ENCODE results near the gene PRR12.

PRR12 gene

GRCh38 chr19:49554701-49555181 lies 36.2 kb upstream of the PRR12 start:
- Histone ChIP-seq H3K4me3 (ENCODE audit: low read length) (no peak overlapping the region), H3K27ac (ENCODE audit: low read length) (no peak overlapping the region), H3K27me3 (ENCODE audit: insufficient read depth, low read length) (no peaks in the 10 kb centered on the region), H3K4me1 (ENCODE audit: insufficient read depth, low read length) (no peaks in the 10 kb centered on the region), H3K9ac (ENCODE audit: low read depth, low read length) (no peak overlapping the region), H3K9me3 (ENCODE audit: insufficient read depth, low read depth, low read length) (no peaks in the 10 kb centered on the region), H3K36me3 (ENCODE audit: insufficient read depth, low read depth, low read length) (peaks cover 37% of the 10 kb centered on the region)

- no peaks in the 10 kb centered on the region for H3K4me1 ChIP-seq (ENCODE audit: insufficient read depth, low read length)
- H3K27me3 ChIP-seq (ENCODE audit: insufficient read depth, low read length), result no peaks in the 10 kb centered on the region
- H3K9me3 ChIP-seq (ENCODE audit: insufficient read depth, low read depth, low read length), result no peaks in the 10 kb centered on the region
- peak overlapping the region; percentile 85 for H3K4me3 ChIP-seq (ENCODE audit: low read length)
- peak overlapping the region; percentile 80; the same call in 1 of the 2 replicates for H3K9ac ChIP-seq (ENCODE audit: low read depth, low read length)
- peaks cover 38% of the 10 kb centered on the region for H3K36me3 ChIP-seq (ENCODE audit: insufficient read depth, low read depth, low read length)
- peak overlapping the region; percentile 81 for H3K27ac ChIP-seq (ENCODE audit: low read length)
These were observed 35.2 kb upstream of the PRR12 start for GRCh38 chr19:49555600-49556411.

GRCh38 chr19:49556412-49557398 lies 34.3 kb upstream of the PRR12 start:
- H3K9ac ChIP-seq (ENCODE audit: low read depth, low read length), result peak overlapping the region; percentile 80; the same call in 1 of the 2 replicates
- H3K27ac ChIP-seq (ENCODE audit: low read length), result peak overlapping the region; percentile 81
- no peaks in the 10 kb centered on the region for H3K9me3 ChIP-seq (ENCODE audit: insufficient read depth, low read depth, low read length)
- no peaks in the 10 kb centered on the region for H3K27me3 ChIP-seq (ENCODE audit: insufficient read depth, low read length)
- no peaks in the 10 kb centered on the region for H3K4me1 ChIP-seq (ENCODE audit: insufficient read depth, low read length)
- H3K36me3 ChIP-seq (ENCODE audit: insufficient read depth, low read depth, low read length), result peaks cover 38% of the 10 kb centered on the region
- peak overlapping the region; percentile 85 for H3K4me3 ChIP-seq (ENCODE audit: low read length)

- no peak overlapping the region for H3K4me3 ChIP-seq (ENCODE audit: low read length)
- peaks cover 38% of the 10 kb centered on the region for H3K36me3 ChIP-seq (ENCODE audit: insufficient read depth, low read depth, low read length)
- no peak overlapping the region for H3K27ac ChIP-seq (ENCODE audit: low read length)
- no peaks in the 10 kb centered on the region for H3K9me3 ChIP-seq (ENCODE audit: insufficient read depth, low read depth, low read length)
- H3K9ac ChIP-seq (ENCODE audit: low read depth, low read length), result no peak overlapping the region
- no peaks in the 10 kb centered on the region for H3K27me3 ChIP-seq (ENCODE audit: insufficient read depth, low read length)
- H3K4me1 ChIP-seq (ENCODE audit: insufficient read depth, low read length), result no peaks in the 10 kb centered on the region
These were observed 33.2 kb upstream of the PRR12 start for GRCh38 chr19:49557641-49558325.

GRCh38 chr19:49558591-49558990 lies 32.4 kb upstream of the PRR12 start:
- no peak overlapping the region for H3K4me3 ChIP-seq (ENCODE audit: low read length)
- no peak overlapping the region for H3K27ac ChIP-seq (ENCODE audit: low read length)
- H3K27me3 ChIP-seq (ENCODE audit: insufficient read depth, low read length), result no peaks in the 10 kb centered on the region
- H3K9ac ChIP-seq (ENCODE audit: low read depth, low read length), result no peak overlapping the region
- H3K9me3 ChIP-seq (ENCODE audit: insufficient read depth, low read depth, low read length), result no peaks in the 10 kb centered on the region
- H3K36me3 ChIP-seq (ENCODE audit: insufficient read depth, low read depth, low read length), result peaks cover 38% of the 10 kb centered on the region
- H3K4me1 ChIP-seq (ENCODE audit: insufficient read depth, low read length), result no peaks in the 10 kb centered on the region

GRCh38 chr19:49559443-49559842 lies 31.5 kb upstream of the PRR12 start:
- no peak overlapping the region for H3K9ac ChIP-seq (ENCODE audit: low read depth, low read length)
- no peaks in the 10 kb centered on the region for H3K4me1 ChIP-seq (ENCODE audit: insufficient read depth, low read length)
- no peak overlapping the region for H3K27ac ChIP-seq (ENCODE audit: low read length)

GRCh38 chr19:49559928-49560327 lies 31.1 kb upstream of the PRR12 start:
- no peak overlapping the region for H3K4me3 ChIP-seq (ENCODE audit: low read length)
- no peaks in the 10 kb centered on the region for H3K4me1 ChIP-seq (ENCODE audit: insufficient read depth, low read length)
- no peak overlapping the region for H3K27ac ChIP-seq (ENCODE audit: low read length)
- no peak overlapping the region for H3K9ac ChIP-seq (ENCODE audit: low read depth, low read length)
- H3K36me3 ChIP-seq (ENCODE audit: insufficient read depth, low read depth, low read length), result peaks cover 33% of the 10 kb centered on the region
- no peaks in the 10 kb centered on the region for H3K27me3 ChIP-seq (ENCODE audit: insufficient read depth, low read length)
- H3K9me3 ChIP-seq (ENCODE audit: insufficient read depth, low read depth, low read length), result no peaks in the 10 kb centered on the region

More at GRCh38 chr19:49559443-49559842, 31.5 kb upstream of the PRR12 start:
- H3K27me3 ChIP-seq (ENCODE audit: insufficient read depth, low read length), result no peaks in the 10 kb centered on the region
- H3K4me3 ChIP-seq (ENCODE audit: low read length), result no peak overlapping the region
- H3K36me3 ChIP-seq (ENCODE audit: insufficient read depth, low read depth, low read length), result peaks cover 38% of the 10 kb centered on the region
- no peaks in the 10 kb centered on the region for H3K9me3 ChIP-seq (ENCODE audit: insufficient read depth, low read depth, low read length)

GRCh38 chr19:49560358-49560900 lies 30.6 kb upstream of the PRR12 start:
- H3K9me3 ChIP-seq (ENCODE audit: insufficient read depth, low read depth, low read length), result no peaks in the 10 kb centered on the region
- H3K27me3 ChIP-seq (ENCODE audit: insufficient read depth, low read length), result no peaks in the 10 kb centered on the region
- H3K36me3 ChIP-seq (ENCODE audit: insufficient read depth, low read depth, low read length), result peaks cover 28% of the 10 kb centered on the region
- no peaks in the 10 kb centered on the region for H3K4me1 ChIP-seq (ENCODE audit: insufficient read depth, low read length)
- 0 out of 2 replicates have a peak overlapping the region, but pooled peaks have one; percentile 34 for H3K9ac ChIP-seq (ENCODE audit: low read depth, low read length)
- no peak overlapping the region for H3K4me3 ChIP-seq (ENCODE audit: low read length)
- H3K27ac ChIP-seq (ENCODE audit: low read length), result no peak overlapping the region

- Histone ChIP-seq H3K4me1 (ENCODE audit: insufficient read depth, low read length) (no peaks in the 10 kb centered on the region), H3K36me3 (ENCODE audit: insufficient read depth, low read depth, low read length) (peaks cover 3% of the 10 kb centered on the region), H3K4me3 (ENCODE audit: low read length) (no peak overlapping the region), H3K9me3 (ENCODE audit: insufficient read depth, low read depth, low read length) (no peaks in the 10 kb centered on the region), H3K27ac (ENCODE audit: low read length) (no peak overlapping the region), H3K27me3 (ENCODE audit: insufficient read depth, low read length) (no peaks in the 10 kb centered on the region), H3K9ac (ENCODE audit: low read depth, low read length) (no peak overlapping the region)
These were observed 26.4 kb upstream of the PRR12 start for GRCh38 chr19:49564616-49565045.

GRCh38 chr19:49565261-49565660 lies 25.7 kb upstream of the PRR12 start:
- Histone ChIP-seq H3K27ac (ENCODE audit: low read length) (no peak overlapping the region), H3K27me3 (ENCODE audit: insufficient read depth, low read length) (no peaks in the 10 kb centered on the region), H3K36me3 (ENCODE audit: insufficient read depth, low read depth, low read length) (no peaks in the 10 kb centered on the region; the same call in 1 of the 2 replicates), H3K9ac (ENCODE audit: low read depth, low read length) (no peak overlapping the region), H3K9me3 (ENCODE audit: insufficient read depth, low read depth, low read length) (no peaks in the 10 kb centered on the region), H3K4me3 (ENCODE audit: low read length) (no peak overlapping the region), H3K4me1 (ENCODE audit: insufficient read depth, low read length) (no peaks in the 10 kb centered on the region)

GRCh38 chr19:49566302-49566701 lies 24.7 kb upstream of the PRR12 start:
- H3K27me3 ChIP-seq (ENCODE audit: insufficient read depth, low read length), result no peaks in the 10 kb centered on the region
- no peak overlapping the region for H3K4me3 ChIP-seq (ENCODE audit: low read length)
- no peak overlapping the region for H3K9ac ChIP-seq (ENCODE audit: low read depth, low read length)
- no peaks in the 10 kb centered on the region for H3K9me3 ChIP-seq (ENCODE audit: insufficient read depth, low read depth, low read length)
- no peaks in the 10 kb centered on the region for H3K36me3 ChIP-seq (ENCODE audit: insufficient read depth, low read depth, low read length)
- no peaks in the 10 kb centered on the region for H3K4me1 ChIP-seq (ENCODE audit: insufficient read depth, low read length)
- H3K27ac ChIP-seq (ENCODE audit: low read length), result no peak overlapping the region

Measured in iPS-20b (cell line).